ENCODE measurements around the gene LAMA3. TPM values are rescaled to one million over a fixed set of nuclear protein-coding genes. Genes with fewer than 3 reads are reported as not detected.

Gene LAMA3
- total and polyA plus RNA-seq, 2 of the 13 experiments (the other 11 are each of a cell fraction or from before 2014, with no cell fraction given), result 0.45 to 2.2 TPM

GRCh38 chr18:23776306-23776705, 87.1 kb downstream of the LAMA3 start:
- TF ChIP-seq PHF21A (CRISPR knock-in tag; IDR thresholded peaks at IDR 0.05) (no peak), ZNF432 (CRISPR knock-in tag; IDR thresholded peaks at IDR 0.05; ENCODE audit: borderline replicate concordance) (no peak)
- no peak overlapping the region for H2AFZ ChIP-seq (ENCODE audit: low read length)
- in situ Hi-C loops (cut with HindIII; ENCODE audit: extremely low pct_ligation_motif_present, low pct_unique_long_range_greater_than_20kb), result no loop called here
- H3K36me3 ChIP-seq (replicated peaks in 1 of 2; ENCODE audit: control insufficient read depth in 1 of 2, insufficient read depth in 2 of 2, low read length in 2 of 2), result no peaks in the 10 kb centered on the region
- no peaks in the 10 kb centered on the region for H4K20me1 ChIP-seq (ENCODE audit: insufficient read depth, low read length)
- no peak overlapping the region for H3K9ac ChIP-seq (ENCODE audit: insufficient read depth, low read depth, low read length)
- ChIA-PET CTCF (ENCODE audit: low intra/inter-chr PET ratio, low total read pairs) (no interaction called here), POLR2A (no interaction called here)
- FAIRE-seq (no peak), ATAC-seq (no peak), DNase-seq (ENCODE audit: low spot score) (no peak)
- no peaks in the 10 kb centered on the region for H3K79me2 ChIP-seq (ENCODE audit: insufficient read depth, low read length)
- H3K4me2 ChIP-seq (ENCODE audit: low read depth, low read length), result no peak overlapping the region
- BruUV-seq (replicated peaks), result no TSS peak
- H3K27ac ChIP-seq (ENCODE audit: extremely low read length, insufficient read depth, low read length), result no peak overlapping the region
- peaks cover 0 to 7% of the 10 kb centered on the region in 2 experiments; a peak in 2 of 5 replicates for H3K27me3 ChIP-seq (ENCODE audit: control insufficient read depth in 1 of 2, insufficient read depth in 2 of 2, low read length in 2 of 2)
- intact Hi-C loops (cut with micrococcal nuclease; ENCODE audit: unreplicated experiment), result loop anchor here (10.0 kb wide), 1 partner anchor 152 kb away; no protein-coding TSS in a partner anchor
- WGBS (ENCODE audit: low lambda C conversion rate), result 22% methylated on average over 3 of the region's 3 CpGs
- no peaks in the 10 kb centered on the region for H3K4me1 ChIP-seq (ENCODE audit: insufficient read depth, low read length)
- no peak overlapping the region for H3K4me3 ChIP-seq (replicated peaks in 1 of 3; ENCODE audit: insufficient read depth in 1 of 3, low read depth in 2 of 3, low read length in 3 of 3)
- no peaks in the 10 kb centered on the region for H3K9me3 ChIP-seq (ENCODE audit: low read length)

DNA sequence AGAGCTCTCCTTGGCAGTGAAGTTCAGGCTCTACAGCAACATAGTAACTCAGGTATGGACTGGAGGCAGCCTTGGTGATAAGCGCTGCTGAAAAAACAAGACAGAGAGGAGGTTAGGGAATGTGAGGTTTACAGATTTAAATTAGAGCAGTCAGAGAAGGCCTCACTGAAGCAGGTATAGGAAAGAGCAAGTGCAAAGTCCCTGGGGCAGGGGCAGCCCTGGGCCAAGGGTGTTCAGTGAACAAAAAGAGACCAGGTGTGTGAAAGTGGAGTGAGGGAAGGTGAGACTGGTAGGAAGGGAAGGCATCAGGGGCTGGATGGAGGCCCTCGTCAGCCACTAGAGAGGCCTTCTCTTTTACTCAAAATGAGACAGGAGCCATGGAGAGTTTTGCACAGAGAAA, 89.6 kb downstream of the LAMA3 start:
- no peak for FAIRE-seq

More for the DNA sequence above, 89.6 kb downstream of the LAMA3 start:
- no peak overlapping the region for H3K4me3 ChIP-seq (replicated peaks in 1 of 3; ENCODE audit: insufficient read depth in 1 of 3, low read depth in 2 of 3, low read length in 3 of 3)
- H2AFZ ChIP-seq (ENCODE audit: low read length), result no peak overlapping the region
- ChIA-PET CTCF (ENCODE audit: low intra/inter-chr PET ratio, low total read pairs) (no interaction called here), POLR2A (no interaction called here)
- ATAC-seq (no peak), DNase-seq (ENCODE audit: low spot score) (no peak)
- no peak overlapping the region for H3K9ac ChIP-seq (ENCODE audit: insufficient read depth, low read depth, low read length)
- H3K27ac ChIP-seq (ENCODE audit: extremely low read length, insufficient read depth, low read length), result no peak overlapping the region
- TF ChIP-seq MTF2 (CRISPR knock-in tag; IDR thresholded peaks at IDR 0.05; ENCODE audit: borderline replicate concordance) (no peak), KAT2B (IDR thresholded peaks at IDR 0.05; ENCODE audit: borderline replicate concordance, low read depth, low read length) (no peak), TRIM24 (CRISPR knock-in tag; IDR thresholded peaks at IDR 0.05) (no peak), CBX5 (CRISPR knock-in tag; IDR thresholded peaks at IDR 0.05; ENCODE audit: borderline replicate concordance) (no peak), ZNF567 (CRISPR knock-in tag; IDR thresholded peaks at IDR 0.05; ENCODE audit: borderline replicate concordance) (no peak), ZNF318 (CRISPR knock-in tag; IDR thresholded peaks at IDR 0.05) (no peak), ZC3H13 (CRISPR knock-in tag; IDR thresholded peaks at IDR 0.05) (no peak)
- H3K36me3 ChIP-seq (replicated peaks in 1 of 2; ENCODE audit: control insufficient read depth in 1 of 2, insufficient read depth in 2 of 2, low read length in 2 of 2), result no peaks in the 10 kb centered on the region
- intact Hi-C loops (cut with micrococcal nuclease; ENCODE audit: unreplicated experiment) (loop anchor here (10.0 kb wide), 1 partner anchor 154 kb away; no protein-coding TSS in a partner anchor), in situ Hi-C loops (cut with HindIII; ENCODE audit: extremely low pct_ligation_motif_present, low pct_unique_long_range_greater_than_20kb) (no loop called here)
- no peaks in the 10 kb centered on the region for H3K4me1 ChIP-seq (ENCODE audit: insufficient read depth, low read length)
- no peaks in the 10 kb centered on the region for H3K9me3 ChIP-seq (ENCODE audit: low read length)
- H3K27me3 ChIP-seq (ENCODE audit: control insufficient read depth in 1 of 2, insufficient read depth in 2 of 2, low read length in 2 of 2), result peaks cover 0 to 7% of the 10 kb centered on the region in 2 experiments; a peak in 2 of 5 replicates
- WGBS (ENCODE audit: low lambda C conversion rate), result 70% methylated on average over 2 of the region's 2 CpGs
- BruUV-seq (replicated peaks), result no TSS peak
- H3K79me2 ChIP-seq (ENCODE audit: insufficient read depth, low read length), result no peaks in the 10 kb centered on the region
- no peak overlapping the region for H3K4me2 ChIP-seq (ENCODE audit: low read depth, low read length)
- H4K20me1 ChIP-seq (ENCODE audit: insufficient read depth, low read length), result no peaks in the 10 kb centered on the region
